CD14-positive monocyte (primary cell): Measurements from ENCODE around the gene SCYL1. TPM values are rescaled to one million over a fixed set of nuclear protein-coding genes. Genes with fewer than 3 reads are reported as not detected.

ENCODE experiments used
- DNase-seq, 3 donors: peaks; one replicate each; pipeline ENCODE4 v3.0.0-alpha.2; 2011 to 2022
- H2AFZ ChIP-seq: 2 replicates; pipeline ENCODE4 v1.6.0; 2012; ENCODE audit warnings: mild to moderate bottlenecking, low read depth, low read length, inconsistent platforms; ENCODE audit not compliant: insufficient read depth, poor library complexity, severe bottlenecking
- H3K27ac ChIP-seq, 2 donors: 1 replicate in 1 of 2; 2 replicates in 1 of 2; pipeline ENCODE4 v1.5.1; 2012 to 2013; ENCODE audit warnings: low read length in 2 of 2, control low read depth in 1 of 2, inconsistent platforms in 1 of 2, low read depth in 1 of 2, mild to moderate bottlenecking in 1 of 2
- H3K27me3 ChIP-seq, 2 donors: one replicate each; pipeline versions ENCODE4 v1.6.0 to v1.6.1; 2011 to 2013; ENCODE audit warnings: low read length in 2 of 2; ENCODE audit not compliant: control insufficient read depth in 2 of 2, insufficient read depth in 2 of 2
- H3K36me3 ChIP-seq, 2 donors: replicated peaks in 1 of 2; 1 replicate in 1 of 2; 2 replicates in 1 of 2; pipeline versions ENCODE4 v1.5.1 to v1.6.1; 2012 to 2013; ENCODE audit warnings: low read length in 2 of 2, control low read depth in 1 of 2, inconsistent platforms in 1 of 2, mild to moderate bottlenecking in 1 of 2; ENCODE audit not compliant: insufficient read depth in 2 of 2, control insufficient read depth in 1 of 2
- H3K4me1 ChIP-seq, 2 donors: 1 replicate in 1 of 2; 2 replicates in 1 of 2; pipeline versions ENCODE4 v1.5.1 to v1.6.1; 2012 to 2013; ENCODE audit warnings: low read length in 2 of 2, control low read depth in 1 of 2, inconsistent platforms in 1 of 2, mild to moderate bottlenecking in 1 of 2, moderate library complexity in 1 of 2; ENCODE audit not compliant: insufficient read depth in 2 of 2, control insufficient read depth in 1 of 2
- H3K4me2 ChIP-seq: replicated peaks from 2 replicates; pipeline ENCODE3; 2012; ENCODE audit warnings: low read length, moderate library complexity, mild to moderate bottlenecking; ENCODE audit not compliant: poor library complexity, severe bottlenecking; ENCODE audit errors: extremely low read depth
- H3K4me3 ChIP-seq, 3 experiments: fragments of 200-600 bp in 1 of 3; sonication (generic) in 1 of 3; replicated peaks in 1 of 3; 1 replicate in 2 of 3; 2 replicates in 1 of 3; pipeline ENCODE4 v1.5.1; 2011 to 2013; ENCODE audit warnings: low read length in 3 of 3, mild to moderate bottlenecking in 3 of 3, control low read depth in 2 of 3, low read depth in 2 of 3, inconsistent platforms in 1 of 3, moderate library complexity in 1 of 3
- H3K79me2 ChIP-seq: 2 replicates; pipeline ENCODE4 v1.6.0; 2012; ENCODE audit warnings: mild to moderate bottlenecking, control low read depth, inconsistent platforms, low read length, moderate library complexity; ENCODE audit not compliant: insufficient read depth
- H3K9ac ChIP-seq: 2 replicates; pipeline ENCODE4 v1.6.0; 2017; ENCODE audit warnings: low read length, mild to moderate bottlenecking; ENCODE audit not compliant: insufficient read depth, poor library complexity, severe bottlenecking
- H3K9me3 ChIP-seq, 2 donors: replicated peaks in 1 of 2; 1 replicate in 1 of 2; 2 replicates in 1 of 2; pipeline versions ENCODE4 v1.5.1 to v1.6.1; 2012 to 2013; ENCODE audit warnings: low read length in 2 of 2, control low read depth in 1 of 2; ENCODE audit not compliant: control insufficient read depth in 1 of 2, insufficient read depth in 1 of 2
- H4K20me1 ChIP-seq: 2 replicates; pipeline ENCODE4 v1.6.0; 2012; ENCODE audit warnings: mild to moderate bottlenecking, low read length, control low read depth, moderate library complexity; ENCODE audit not compliant: insufficient read depth
- H3K27ac Mint-ChIP-seq, 7 donors: one replicate each; pipeline ENCODE4 v1.8.0; 2020; ENCODE audit warnings: mild to moderate bottlenecking in 7 of 7, mixed read lengths in 7 of 7, moderate library complexity in 6 of 7, inconsistent platforms in 2 of 7
- H3K27me3 Mint-ChIP-seq, 3 donors: one replicate each; pipeline ENCODE4 v1.8.0; 2021 to 2022; ENCODE audit warnings: low read depth in 3 of 3, mild to moderate bottlenecking in 3 of 3, mixed read lengths in 3 of 3, moderate library complexity in 3 of 3, inconsistent platforms in 1 of 3
- H3K36me3 Mint-ChIP-seq, 2 donors: one replicate each; pipeline ENCODE4 v1.8.0; 2020; ENCODE audit warnings: mixed read lengths in 2 of 2, inconsistent platforms in 1 of 2, mild to moderate bottlenecking in 1 of 2
- H3K4me1 Mint-ChIP-seq: one replicate; pipeline ENCODE4 v1.8.0; 2020; ENCODE audit warnings: mild to moderate bottlenecking, mixed read lengths
- H3K4me3 Mint-ChIP-seq, 2 donors: one replicate each; pipeline ENCODE4 v1.8.0; 2020; ENCODE audit warnings: mild to moderate bottlenecking in 2 of 2, mixed read lengths in 2 of 2, moderate library complexity in 1 of 2
- H3K9me3 Mint-ChIP-seq, 7 donors: one replicate each; pipeline ENCODE4 v1.8.0; 2020 to 2022; ENCODE audit warnings: mixed read lengths in 7 of 7, mild to moderate bottlenecking in 6 of 7, moderate library complexity in 6 of 7, inconsistent platforms in 2 of 7
- WGBS: methylation state at CpG from one replicate; pipeline ENCODE4 v1.1.5; 2013; ENCODE audit warnings: missing lambda C conversion rate; ENCODE audit not compliant: insufficient coverage; 5-methylcytosine and 5-hydroxymethylcytosine counted together
- intact Hi-C, 2 donors: fragments of 100-400 bp; cut with micrococcal nuclease; formaldehyde crosslinking; loops; one replicate each; pipeline versions ENCODE4 v1.15.0 to v1.15.1; 2023
- polyA plus RNA-seq, 3 donors: library from polyadenylated mRNA; depleted of rRNA in 1 of 3; unstranded in 2 of 3; stranded (reverse) in 1 of 3; fragments of 300-500 nt in 2 of 3; fragments of >200 nt in 1 of 3; fragmentation: Illumina TruSeq in 2 of 3; gene quantifications; 1 replicate in 2 of 3; 2 replicates in 1 of 3; pipeline ENCODE4 v1.2.3, GENCODE V29; 2012 to 2021
- TF ChIP-seq, protein P1 (sequence below): fragments of 200-600 bp; IDR thresholded peaks from one replicate; pipeline ENCODE4 v1.8.0; 2022; ENCODE audit warnings: antibody characterized with exemption, mild to moderate bottlenecking

Gene SCYL1
- polyA plus RNA-seq, 3 donors = 18.6 to 71.6 (median 29.7) TPM

DNA sequence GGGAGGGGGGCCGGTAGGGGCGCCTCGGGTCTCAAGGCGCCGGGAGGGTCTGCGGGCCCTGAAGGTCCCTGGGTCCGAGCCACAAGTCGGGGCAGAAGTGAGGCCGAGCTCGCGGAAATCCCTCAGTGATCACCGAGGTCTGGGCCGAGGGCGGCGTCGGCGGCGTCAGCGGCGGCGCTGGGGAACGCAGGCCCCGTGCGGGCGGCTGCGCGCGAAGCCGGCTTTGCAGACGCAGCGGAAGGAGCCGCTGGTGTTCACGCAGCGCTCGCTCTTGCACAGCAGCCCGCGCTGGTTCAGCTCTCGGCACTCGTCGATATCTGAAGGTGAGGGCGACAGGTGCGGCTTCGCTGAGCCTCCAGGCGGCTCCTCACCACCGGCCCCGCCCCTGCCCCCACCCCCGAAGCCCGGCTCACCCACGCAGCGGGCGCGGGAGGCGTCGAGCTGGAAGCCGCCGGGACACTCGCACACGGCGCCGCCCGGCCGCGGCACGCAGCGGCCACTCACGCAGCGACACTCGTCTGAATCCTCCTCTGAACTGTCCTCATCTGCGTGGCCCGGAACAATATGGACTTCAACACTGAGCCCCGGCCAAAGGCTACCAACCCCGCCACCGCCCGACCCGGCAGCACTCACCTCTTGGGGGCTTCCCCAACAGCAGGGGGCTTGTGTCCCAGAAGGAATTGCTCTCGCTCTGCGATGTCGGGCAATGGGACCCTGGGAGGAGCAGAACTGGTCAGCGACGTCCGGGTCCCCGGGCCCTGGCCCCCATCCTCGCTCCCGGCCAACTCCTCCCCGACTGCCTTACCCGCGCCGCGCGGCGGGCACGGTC is 14.2 kb downstream of the SCYL1 start:
- H3K9ac ChIP-seq = no peak overlapping the region

DNA sequence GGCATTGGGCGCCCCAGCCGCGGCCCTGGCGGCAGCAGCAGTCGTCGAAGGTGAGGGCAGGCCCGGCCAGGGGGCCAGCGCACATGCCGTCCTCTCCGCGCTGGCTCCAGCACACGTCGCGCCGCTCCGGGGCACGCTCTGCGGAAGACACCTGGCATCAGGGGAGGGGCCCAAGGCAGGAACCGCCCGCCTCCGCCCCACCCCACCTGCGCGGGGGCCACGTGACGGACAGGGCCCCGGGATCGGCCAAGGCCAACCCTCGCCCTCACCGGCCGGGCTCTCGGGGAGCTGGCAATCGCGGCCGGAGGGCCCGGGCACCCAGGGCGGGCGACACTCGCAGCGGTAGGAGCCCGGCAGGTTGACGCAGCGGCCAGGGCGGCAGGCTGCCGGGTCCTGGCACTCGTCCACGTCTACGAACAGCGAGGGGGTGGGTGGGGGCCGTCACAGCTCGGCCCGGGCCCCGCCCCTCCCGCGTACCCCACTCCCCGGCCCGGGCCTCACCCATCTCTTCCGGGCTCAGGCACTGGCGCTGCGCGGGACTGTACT is 14.9 kb downstream of the SCYL1 start:
- 16% methylated on average over 53 of the region's 60 CpGs for WGBS
- no peak for DNase-seq

More for the DNA sequence above, 14.2 kb downstream of the SCYL1 start:
- peaks cover 41 to 44% of the 10 kb centered on the region in 2 donors for H3K36me3 ChIP-seq
- Mint-ChIP-seq H3K36me3 (peaks cover 32 to 46% of the 10 kb centered on the region in 2 donors), H3K27me3 (peaks cover 1 to 3% (median 2%) of the 10 kb centered on the region in 3 donors), H3K27ac (no peak overlapping the region), H3K4me3 (peak overlapping the region in 1 of 2 donors; percentile 21), H3K9me3 (no peaks in the 10 kb centered on the region), H3K4me1 (peaks cover 12% of the 10 kb centered on the region)
- H2AFZ ChIP-seq = no peak overlapping the region
- H3K4me1 ChIP-seq = peaks cover 11 to 27% of the 10 kb centered on the region in 2 donors
- no peaks in the 10 kb centered on the region for H3K79me2 ChIP-seq
- 94% methylated on average over 80 of the region's 92 CpGs for WGBS
- TF ChIP-seq, protein P1, sequence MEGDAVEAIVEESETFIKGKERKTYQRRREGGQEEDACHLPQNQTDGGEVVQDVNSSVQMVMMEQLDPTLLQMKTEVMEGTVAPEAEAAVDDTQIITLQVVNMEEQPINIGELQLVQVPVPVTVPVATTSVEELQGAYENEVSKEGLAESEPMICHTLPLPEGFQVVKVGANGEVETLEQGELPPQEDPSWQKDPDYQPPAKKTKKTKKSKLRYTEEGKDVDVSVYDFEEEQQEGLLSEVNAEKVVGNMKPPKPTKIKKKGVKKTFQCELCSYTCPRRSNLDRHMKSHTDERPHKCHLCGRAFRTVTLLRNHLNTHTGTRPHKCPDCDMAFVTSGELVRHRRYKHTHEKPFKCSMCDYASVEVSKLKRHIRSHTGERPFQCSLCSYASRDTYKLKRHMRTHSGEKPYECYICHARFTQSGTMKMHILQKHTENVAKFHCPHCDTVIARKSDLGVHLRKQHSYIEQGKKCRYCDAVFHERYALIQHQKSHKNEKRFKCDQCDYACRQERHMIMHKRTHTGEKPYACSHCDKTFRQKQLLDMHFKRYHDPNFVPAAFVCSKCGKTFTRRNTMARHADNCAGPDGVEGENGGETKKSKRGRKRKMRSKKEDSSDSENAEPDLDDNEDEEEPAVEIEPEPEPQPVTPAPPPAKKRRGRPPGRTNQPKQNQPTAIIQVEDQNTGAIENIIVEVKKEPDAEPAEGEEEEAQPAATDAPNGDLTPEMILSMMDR = no peak
- peak overlapping the region in 1 of 3 experiments; percentile 90 for H3K4me3 ChIP-seq
- no peak overlapping the region for H3K27ac ChIP-seq
- peaks cover 13% of the 10 kb centered on the region for H4K20me1 ChIP-seq
- no peak for DNase-seq
- no peaks in the 10 kb centered on the region for H3K9me3 ChIP-seq
- H3K4me2 ChIP-seq = peak overlapping the region; percentile 99
- H3K27me3 ChIP-seq = no peaks in the 10 kb centered on the region
- intact Hi-C loops = loop anchor here in 1 of 2 donors (10.0 kb wide), 1 partner anchor 274 kb away; the partner anchor contains the start of gene POLA2

More for the DNA sequence above, 14.9 kb downstream of the SCYL1 start:
- H3K27ac Mint-ChIP-seq = peak overlapping the region in 6 of 7 donors; percentile 70 to 88 (median 86)
- H3K9ac ChIP-seq = peak overlapping the region; percentile 54
- H3K4me1 Mint-ChIP-seq = peaks cover 12% of the 10 kb centered on the region
- H3K27me3 ChIP-seq = no peaks in the 10 kb centered on the region
- no peaks in the 10 kb centered on the region for H3K9me3 Mint-ChIP-seq
- peaks cover 36 to 39% of the 10 kb centered on the region in 2 donors for H3K36me3 ChIP-seq
- peaks cover 11 to 27% of the 10 kb centered on the region in 2 donors for H3K4me1 ChIP-seq
- H3K36me3 Mint-ChIP-seq = peaks cover 26 to 41% of the 10 kb centered on the region in 2 donors
- H3K4me2 ChIP-seq = peak overlapping the region; percentile 99
- TF ChIP-seq, protein P1 = peak; percentile 21
- H3K9me3 ChIP-seq = no peaks in the 10 kb centered on the region
- peak overlapping the region; percentile 82 to 86 for H3K4me3 Mint-ChIP-seq
- H3K79me2 ChIP-seq = no peaks in the 10 kb centered on the region
- peak overlapping the region; percentile 90 for H2AFZ ChIP-seq
- peaks cover 3% of the 10 kb centered on the region in 3 donors for H3K27me3 Mint-ChIP-seq
- H4K20me1 ChIP-seq = peaks cover 13% of the 10 kb centered on the region
- H3K4me3 ChIP-seq = peak overlapping the region; percentile 48 to 90 (median 51)
- intact Hi-C loops = loop anchor here (1.0 to 10.0 kb wide), 5 partner anchors 35 to 275 kb away; partner anchors contain the start of genes MAP3K11 (in 2 of the 2), PCNX3 (in 1 of the 2) and POLA2 (in 1 of the 2)
- peak overlapping the region in 1 of 2 donors; percentile 49 for H3K27ac ChIP-seq
